22Rv1 (cell line): ENCODE results near the gene AGRN.

ENCODE experiments used
- ZFX ChIP-seq: fragments of 450-650 bp; IDR thresholded peaks from 2 replicates; pipeline ENCODE4 v1.6.1; 2017; ENCODE audit warnings: antibody characterized with exemption, borderline replicate concordance
- TF ChIP-seq, protein P1 (sequence below): fragments of 450-650 bp; IDR thresholded peaks from 2 replicates; pipeline ENCODE4 v1.5.1; 2017; ENCODE audit warnings: mild to moderate bottlenecking

DNA sequence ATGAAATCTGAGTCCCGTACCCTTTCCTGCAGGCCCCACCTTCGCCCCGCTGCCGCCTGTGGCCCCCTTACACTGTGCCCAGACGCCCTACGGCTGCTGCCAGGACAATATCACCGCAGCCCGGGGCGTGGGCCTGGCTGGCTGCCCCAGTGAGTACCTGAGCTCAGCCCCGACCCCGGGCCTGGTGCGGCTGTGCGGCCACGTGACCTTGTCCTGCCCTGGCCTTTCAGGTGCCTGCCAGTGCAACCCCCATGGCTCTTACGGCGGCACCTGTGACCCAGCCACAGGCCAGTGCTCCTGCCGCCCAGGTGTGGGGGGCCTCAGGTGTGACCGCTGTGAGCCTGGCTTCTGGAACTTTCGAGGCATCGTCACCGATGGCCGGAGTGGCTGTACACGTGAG lies 25.2 kb downstream of the AGRN start:
- TF ChIP-seq, protein P1, sequence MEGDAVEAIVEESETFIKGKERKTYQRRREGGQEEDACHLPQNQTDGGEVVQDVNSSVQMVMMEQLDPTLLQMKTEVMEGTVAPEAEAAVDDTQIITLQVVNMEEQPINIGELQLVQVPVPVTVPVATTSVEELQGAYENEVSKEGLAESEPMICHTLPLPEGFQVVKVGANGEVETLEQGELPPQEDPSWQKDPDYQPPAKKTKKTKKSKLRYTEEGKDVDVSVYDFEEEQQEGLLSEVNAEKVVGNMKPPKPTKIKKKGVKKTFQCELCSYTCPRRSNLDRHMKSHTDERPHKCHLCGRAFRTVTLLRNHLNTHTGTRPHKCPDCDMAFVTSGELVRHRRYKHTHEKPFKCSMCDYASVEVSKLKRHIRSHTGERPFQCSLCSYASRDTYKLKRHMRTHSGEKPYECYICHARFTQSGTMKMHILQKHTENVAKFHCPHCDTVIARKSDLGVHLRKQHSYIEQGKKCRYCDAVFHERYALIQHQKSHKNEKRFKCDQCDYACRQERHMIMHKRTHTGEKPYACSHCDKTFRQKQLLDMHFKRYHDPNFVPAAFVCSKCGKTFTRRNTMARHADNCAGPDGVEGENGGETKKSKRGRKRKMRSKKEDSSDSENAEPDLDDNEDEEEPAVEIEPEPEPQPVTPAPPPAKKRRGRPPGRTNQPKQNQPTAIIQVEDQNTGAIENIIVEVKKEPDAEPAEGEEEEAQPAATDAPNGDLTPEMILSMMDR = no peak
- TF ChIP-seq ZFX = no peak
